Spleen (tissue), 7 donors: ENCODE measurements around the gene FGD6.

Experiments used
- POLR2AphosphoS5 ChIP-seq, 3 donors: sonication (generic); formaldehyde crosslinking; IDR thresholded peaks; one replicate each; pipeline ENCODE4 v1.5.1; 2017; ENCODE audit warnings: antibody characterized with exemption in 3 of 3
- TF ChIP-seq, protein P1 (sequence below), 11 experiments: fragments of 200-600 bp in 7 of 11; fragments of 450-650 bp in 4 of 11; sonication (generic) in 4 of 11; IDR thresholded peaks in 8 of 11; conservative IDR thresholded peaks in 3 of 11; 1 replicate in 7 of 11; 2 replicates in 4 of 11; pipeline versions ENCODE4 v1.4.0 to v1.8.0; 2016 to 2021; ENCODE audit warnings: antibody characterized with exemption in 11 of 11, inconsistent platforms in 4 of 11, mild to moderate bottlenecking in 1 of 11
- donor health status: DM: no; HTN: no; CAD: no; lungs with moderate emphysema.
- donor health status: DM: no; HTN: no; CAD: no.
- donor health status: DM: no; HTN: no; CAD: no.

GRCh38 chr12:95205685-95206084 lies 11.6 kb downstream of the FGD6 start:
- TF ChIP-seq, protein P1, sequence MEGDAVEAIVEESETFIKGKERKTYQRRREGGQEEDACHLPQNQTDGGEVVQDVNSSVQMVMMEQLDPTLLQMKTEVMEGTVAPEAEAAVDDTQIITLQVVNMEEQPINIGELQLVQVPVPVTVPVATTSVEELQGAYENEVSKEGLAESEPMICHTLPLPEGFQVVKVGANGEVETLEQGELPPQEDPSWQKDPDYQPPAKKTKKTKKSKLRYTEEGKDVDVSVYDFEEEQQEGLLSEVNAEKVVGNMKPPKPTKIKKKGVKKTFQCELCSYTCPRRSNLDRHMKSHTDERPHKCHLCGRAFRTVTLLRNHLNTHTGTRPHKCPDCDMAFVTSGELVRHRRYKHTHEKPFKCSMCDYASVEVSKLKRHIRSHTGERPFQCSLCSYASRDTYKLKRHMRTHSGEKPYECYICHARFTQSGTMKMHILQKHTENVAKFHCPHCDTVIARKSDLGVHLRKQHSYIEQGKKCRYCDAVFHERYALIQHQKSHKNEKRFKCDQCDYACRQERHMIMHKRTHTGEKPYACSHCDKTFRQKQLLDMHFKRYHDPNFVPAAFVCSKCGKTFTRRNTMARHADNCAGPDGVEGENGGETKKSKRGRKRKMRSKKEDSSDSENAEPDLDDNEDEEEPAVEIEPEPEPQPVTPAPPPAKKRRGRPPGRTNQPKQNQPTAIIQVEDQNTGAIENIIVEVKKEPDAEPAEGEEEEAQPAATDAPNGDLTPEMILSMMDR (IDR thresholded peaks at IDR 0.05 in 8 of 11, conservative IDR thresholded peaks at IDR 0.05 in 3 of 11), result no peak
- no peak for TF ChIP-seq POLR2AphosphoS5 (IDR thresholded peaks at IDR 0.05)
